ENCODE results near the gene MCAM.

The MCAM gene

GRCh38 chr11:119355091-119355843 is 38.3 kb upstream of the MCAM start:
- intact Hi-C loops (cut with micrococcal nuclease), result no loop called here
- Mint-ChIP-seq H3K27me3 (peaks cover 69% of the 10 kb centered on the region), H3K27ac (no peak overlapping the region), H3K4me3 (no peak overlapping the region), H3K36me3 (ENCODE audit: low read depth) (no peaks in the 10 kb centered on the region), H3K4me1 (ENCODE audit: low read depth) (peaks cover 28% of the 10 kb centered on the region), H3K9me3 (no peaks in the 10 kb centered on the region)

- H3K36me3 Mint-ChIP-seq (ENCODE audit: low read depth), result no peaks in the 10 kb centered on the region
- H3K9me3 Mint-ChIP-seq, result no peaks in the 10 kb centered on the region
- no peak overlapping the region for H3K27ac Mint-ChIP-seq
- intact Hi-C loops (cut with micrococcal nuclease), result no loop called here
- H3K4me3 Mint-ChIP-seq, result no peak overlapping the region
- H3K4me1 Mint-ChIP-seq (ENCODE audit: low read depth), result peaks cover 16% of the 10 kb centered on the region
- peaks cover 71% of the 10 kb centered on the region for H3K27me3 Mint-ChIP-seq
Measured at GRCh38 chr11:119352857-119353260, 35.9 kb upstream of the MCAM start.

GRCh38 chr11:119351232-119351631 is 34.3 kb upstream of the MCAM start:
- no peaks in the 10 kb centered on the region for H3K9me3 Mint-ChIP-seq
- H3K4me1 Mint-ChIP-seq (ENCODE audit: low read depth), result peaks cover 3% of the 10 kb centered on the region
- no peak overlapping the region for H3K4me3 Mint-ChIP-seq
- peaks cover 70% of the 10 kb centered on the region for H3K27me3 Mint-ChIP-seq
- no peaks in the 10 kb centered on the region for H3K36me3 Mint-ChIP-seq (ENCODE audit: low read depth)
- H3K27ac Mint-ChIP-seq, result no peak overlapping the region
- intact Hi-C loops (cut with micrococcal nuclease), result no loop called here

- no peak overlapping the region for H3K4me3 Mint-ChIP-seq
- intact Hi-C loops (cut with micrococcal nuclease), result no loop called here
- H3K36me3 Mint-ChIP-seq (ENCODE audit: low read depth), result no peaks in the 10 kb centered on the region
- H3K27me3 Mint-ChIP-seq, result peaks cover 65% of the 10 kb centered on the region
- no peaks in the 10 kb centered on the region for H3K4me1 Mint-ChIP-seq (ENCODE audit: low read depth)
- no peaks in the 10 kb centered on the region for H3K9me3 Mint-ChIP-seq
- H3K27ac Mint-ChIP-seq, result no peak overlapping the region
Measured at GRCh38 chr11:119350302-119350701, 33.4 kb upstream of the MCAM start.

- Mint-ChIP-seq H3K36me3 (ENCODE audit: low read depth) (no peaks in the 10 kb centered on the region), H3K4me1 (ENCODE audit: low read depth) (no peaks in the 10 kb centered on the region), H3K4me3 (no peak overlapping the region), H3K27ac (no peak overlapping the region), H3K9me3 (no peaks in the 10 kb centered on the region), H3K27me3 (peaks cover 62% of the 10 kb centered on the region)
- intact Hi-C loops (cut with micrococcal nuclease), result no loop called here
Measured at GRCh38 chr11:119347940-119348605, 31.1 kb upstream of the MCAM start.

- no peak overlapping the region for H3K4me3 Mint-ChIP-seq
- intact Hi-C loops (cut with micrococcal nuclease), result no loop called here
- H3K27me3 Mint-ChIP-seq, result peaks cover 64% of the 10 kb centered on the region
- no peaks in the 10 kb centered on the region for H3K4me1 Mint-ChIP-seq (ENCODE audit: low read depth)
- H3K9me3 Mint-ChIP-seq, result no peaks in the 10 kb centered on the region
- no peaks in the 10 kb centered on the region for H3K36me3 Mint-ChIP-seq (ENCODE audit: low read depth)
- H3K27ac Mint-ChIP-seq, result no peak overlapping the region
Measured at GRCh38 chr11:119347242-119347641, 30.3 kb upstream of the MCAM start.

- no peak within 1 kb of the TSS for H3K4me3 Mint-ChIP-seq
- H3K27me3 Mint-ChIP-seq, result peaks cover 66% of the 10 kb centered on the region
- intact Hi-C loops (cut with micrococcal nuclease), result no loop called here
Measured at GRCh38 chr11:119346605-119347004, 29.7 kb upstream of the MCAM start, which contains the start of gene MFRP. MFRP (minus strand) TSS chr11:119346705; CDS start chr11:119346513, 192 bp downstream.

GRCh38 chr11:119345685-119346084 is 28.8 kb upstream of the MCAM start:
- Mint-ChIP-seq H3K9me3 (no peaks in the 10 kb centered on the region), H3K27me3 (peaks cover 67% of the 10 kb centered on the region), H3K36me3 (ENCODE audit: low read depth) (no peaks in the 10 kb centered on the region), H3K4me1 (ENCODE audit: low read depth) (peaks cover 8% of the 10 kb centered on the region), H3K4me3 (no peak overlapping the region), H3K27ac (no peak overlapping the region)
- intact Hi-C loops (cut with micrococcal nuclease), result no loop called here

More at GRCh38 chr11:119346605-119347004, 29.7 kb upstream of the MCAM start, which contains the start of gene MFRP:
- H3K27ac Mint-ChIP-seq, result no peak within 1 kb of the TSS
- no peaks in the 10 kb centered on the region for H3K4me1 Mint-ChIP-seq (ENCODE audit: low read depth)
- no peaks in the 10 kb centered on the region for H3K36me3 Mint-ChIP-seq (ENCODE audit: low read depth)
- H3K9me3 Mint-ChIP-seq, result no peaks in the 10 kb centered on the region

GRCh38 chr11:119344291-119345010 is 27.5 kb upstream of the MCAM start:
- intact Hi-C loops (cut with micrococcal nuclease), result no loop called here
- H3K9me3 Mint-ChIP-seq, result no peaks in the 10 kb centered on the region
- peaks cover 11% of the 10 kb centered on the region for H3K4me1 Mint-ChIP-seq (ENCODE audit: low read depth)
- no peak overlapping the region for H3K4me3 Mint-ChIP-seq
- H3K27ac Mint-ChIP-seq, result no peak overlapping the region
- peaks cover 65% of the 10 kb centered on the region for H3K27me3 Mint-ChIP-seq
- H3K36me3 Mint-ChIP-seq (ENCODE audit: low read depth), result no peaks in the 10 kb centered on the region

- no peaks in the 10 kb centered on the region for H3K9me3 Mint-ChIP-seq
- intact Hi-C loops (cut with micrococcal nuclease), result no loop called here
Measured at GRCh38 chr11:119343726-119344125, 26.8 kb upstream of the MCAM start.

GRCh38 chr11:119342362-119343130 is 25.6 kb upstream of the MCAM start:
- Mint-ChIP-seq H3K9me3 (no peaks in the 10 kb centered on the region), H3K27me3 (peaks cover 70% of the 10 kb centered on the region), H3K27ac (no peak overlapping the region), H3K4me3 (no peak overlapping the region), H3K36me3 (ENCODE audit: low read depth) (no peaks in the 10 kb centered on the region), H3K4me1 (ENCODE audit: low read depth) (peaks cover 25% of the 10 kb centered on the region)
- intact Hi-C loops (cut with micrococcal nuclease), result no loop called here

More at GRCh38 chr11:119343726-119344125, 26.8 kb upstream of the MCAM start:
- Mint-ChIP-seq H3K4me3 (no peak overlapping the region), H3K4me1 (ENCODE audit: low read depth) (peaks cover 15% of the 10 kb centered on the region), H3K27me3 (peaks cover 70% of the 10 kb centered on the region), H3K27ac (no peak overlapping the region), H3K36me3 (ENCODE audit: low read depth) (no peaks in the 10 kb centered on the region)

- Mint-ChIP-seq H3K4me3 (no peak overlapping the region), H3K9me3 (no peaks in the 10 kb centered on the region), H3K27me3 (peaks cover 66% of the 10 kb centered on the region), H3K4me1 (ENCODE audit: low read depth) (peaks cover 31% of the 10 kb centered on the region), H3K27ac (no peak overlapping the region), H3K36me3 (ENCODE audit: low read depth) (peaks cover 3% of the 10 kb centered on the region)
- intact Hi-C loops (cut with micrococcal nuclease), result no loop called here
Measured at GRCh38 chr11:119342023-119342300, 25.0 kb upstream of the MCAM start.

GRCh38 chr11:119341222-119342022 is 24.5 kb upstream of the MCAM start:
- no peak overlapping the region for H3K27ac Mint-ChIP-seq
- H3K4me3 Mint-ChIP-seq, result peak overlapping the region; percentile 2
- H3K36me3 Mint-ChIP-seq (ENCODE audit: low read depth), result peaks cover 9% of the 10 kb centered on the region
- H3K9me3 Mint-ChIP-seq, result no peaks in the 10 kb centered on the region
- intact Hi-C loops (cut with micrococcal nuclease), result no loop called here
- peaks cover 60% of the 10 kb centered on the region for H3K27me3 Mint-ChIP-seq
- peaks cover 37% of the 10 kb centered on the region for H3K4me1 Mint-ChIP-seq (ENCODE audit: low read depth)

Measured in dendritic cell treated with granulocyte-macrophage colony-stimulating factor and Interleukin-4, amounts not matched to agents 40 ng/mL and 50 ng/mL, for 4 days (primary cell).